Suppressor macrophage treated with lipopolysaccharide for 1 hour (primary cell): ENCODE results near the gene PET100.

Experiments used
- DNase-seq, 3 donors: peaks; one replicate each; pipeline ENCODE4 v3.0.0-alpha.2; 2020 to 2022

PET100 gene

GRCh38 chr19:7612282-7613274 lies 17.0 kb upstream of the PET100 start:
- no peak for DNase-seq

GRCh38 chr19:7614859-7615741 lies 14.5 kb upstream of the PET100 start:
- no peak for DNase-seq

- DNase-seq: no peak
Measured at GRCh38 chr19:7617172-7617571, 12.4 kb upstream of the PET100 start.

- no peak for DNase-seq
Measured at GRCh38 chr19:7617735-7618134, 11.9 kb upstream of the PET100 start.

- no peak for DNase-seq
Measured at GRCh38 chr19:7618348-7618747, 11.2 kb upstream of the PET100 start.

GRCh38 chr19:7618771-7619510 lies 10.7 kb upstream of the PET100 start:
- DNase-seq: no peak

GRCh38 chr19:7619671-7620441 lies 9.7 kb upstream of the PET100 start:
- DNase-seq: no peak

- DNase-seq: no peak
Measured at GRCh38 chr19:7620442-7621412, 8.9 kb upstream of the PET100 start.

- DNase-seq: no peak
Measured at GRCh38 chr19:7622933-7623685, 6.5 kb upstream of the PET100 start.

GRCh38 chr19:7623725-7624603 lies 5.6 kb upstream of the PET100 start:
- DNase-seq: no peak

- no peak for DNase-seq
Measured at GRCh38 chr19:7624810-7625209, 4.8 kb upstream of the PET100 start.

GRCh38 chr19:7625763-7626372 lies 3.7 kb upstream of the PET100 start:
- no peak for DNase-seq

GRCh38 chr19:7627166-7627565 lies 2.4 kb upstream of the PET100 start:
- no peak for DNase-seq

GRCh38 chr19:7628589-7629311 lies 843 bp upstream of the PET100 start:
- DNase-seq: no peak

- no peak for DNase-seq
Measured at GRCh38 chr19:7631577-7631976, 2.0 kb downstream of the PET100 start.

GRCh38 chr19:7632340-7633203 lies 3.0 kb downstream of the PET100 start:
- DNase-seq: no peak

GRCh38 chr19:7633698-7634097 lies 4.1 kb downstream of the PET100 start, which contains the start of gene PCP2:
Gene PCP2, minus strand, starts transcription at chr19:7633719. Its CDS starts 262 bp downstream, at chr19:7633457.
- no peak for DNase-seq
